NCI-H2196 treated with DMSO at 0.1 percent for 48 hours (cell line): ENCODE data around the gene TAS2R41.
"Not testable (repeated sequence)": the region's sequence is repeated elsewhere in the genome, so short reads cannot be mapped to it uniquely, and the experiment has no call there.

Experiments
- DNase-seq: peaks from one replicate; lab custom pipeline; 2025; ENCODE audit not compliant: unreplicated experiment; lab: John Stamatoyannopoulos, UW

The TAS2R41 gene

GRCh38 chr7:143456992-143457793, 20.5 kb upstream of the TAS2R41 start:
- DNase-seq: no peak

- DNase-seq: no peak
Observed at GRCh38 chr7:143458263-143458662, 19.4 kb upstream of the TAS2R41 start.

- no peak for DNase-seq
Observed at GRCh38 chr7:143458681-143459080, 19.0 kb upstream of the TAS2R41 start.

- DNase-seq: no peak
Observed at GRCh38 chr7:143459359-143459758, 18.3 kb upstream of the TAS2R41 start.

GRCh38 chr7:143460271-143460979, 17.2 kb upstream of the TAS2R41 start:
- DNase-seq: no peak

- DNase-seq: no peak
Observed at GRCh38 chr7:143462045-143462444, 15.6 kb upstream of the TAS2R41 start.

GRCh38 chr7:143463556-143463955, 14.1 kb upstream of the TAS2R41 start:
- no peak for DNase-seq

GRCh38 chr7:143463957-143464356, 13.7 kb upstream of the TAS2R41 start:
- DNase-seq: no peak

GRCh38 chr7:143467724-143468123, 9.9 kb upstream of the TAS2R41 start:
- DNase-seq: no peak

GRCh38 chr7:143472071-143472689, 5.5 kb upstream of the TAS2R41 start:
- not testable (repeated sequence) for DNase-seq

- DNase-seq: no peak
Observed at GRCh38 chr7:143479055-143479766, 1.5 kb downstream of the TAS2R41 start.

- DNase-seq: no peak
Observed at GRCh38 chr7:143480501-143480900, 2.8 kb downstream of the TAS2R41 start.

GRCh38 chr7:143484119-143484518, 6.4 kb downstream of the TAS2R41 start:
- no peak for DNase-seq

- no peak for DNase-seq
Observed at GRCh38 chr7:143485094-143485493, 7.4 kb downstream of the TAS2R41 start.

GRCh38 chr7:143485500-143485899, 7.8 kb downstream of the TAS2R41 start:
- DNase-seq: no peak

- DNase-seq: not testable (repeated sequence)
Observed at GRCh38 chr7:143486266-143486665, 8.6 kb downstream of the TAS2R41 start.

- DNase-seq: no peak
Observed at GRCh38 chr7:143487061-143487460, 9.4 kb downstream of the TAS2R41 start.

- no peak for DNase-seq
Observed at GRCh38 chr7:143487566-143487965, 9.9 kb downstream of the TAS2R41 start.

GRCh38 chr7:143490717-143491306, 13.1 kb downstream of the TAS2R41 start:
- DNase-seq: no peak

- DNase-seq: no peak
Observed at GRCh38 chr7:143492043-143492471, 14.4 kb downstream of the TAS2R41 start.
